ENCODE measurements around the gene KANK2.

GRCh38 chr19:11230621-11231386 is 33.5 kb upstream of the KANK2 start:
- TF ChIP-seq CTCF (conservative IDR thresholded peaks at IDR 0.05 in 1 of 2, IDR thresholded peaks at IDR 0.05 in 1 of 2; ENCODE audit: low read depth in 1 of 2, low read length in 2 of 2) (no peak), EZH2 (IDR thresholded peaks at IDR 0.05; ENCODE audit: low read length, missing control alignments) (no peak)
